ENCODE data around the gene PAQR8. TPM values are rescaled to one million over a fixed set of nuclear protein-coding genes. Genes with fewer than 3 reads are reported as not detected.

The PAQR8 gene
- total and polyA plus RNA-seq, 2 of the 13 experiments (the other 11 are each of a cell fraction or from before 2014, with no cell fraction given): 37.7 to 50.7 TPM

- FAIRE-seq (no peak), DNase-seq (ENCODE audit: low spot score) (peak; percentile 86), ATAC-seq (peak; percentile 83)
- no TSS peak for BruUV-seq (replicated peaks)
- no peaks in the 10 kb centered on the region for H3K27me3 ChIP-seq (ENCODE audit: control insufficient read depth in 1 of 2, insufficient read depth in 2 of 2, low read length in 2 of 2)
- H3K27ac ChIP-seq (ENCODE audit: extremely low read length, insufficient read depth, low read length): peak overlapping the region; percentile 84
- ChIA-PET CTCF (ENCODE audit: low intra/inter-chr PET ratio, low total read pairs) (interaction anchor here (1.0 to 1.1 kb wide), 2 partner anchors 10 to 275 kb away, joined by 3 to 4 read pairs; no protein-coding TSS in a partner anchor), POLR2A (interaction anchor here (0.8 to 2.8 kb wide), 17 partner anchors 9 to 605 kb away, joined by 3 to 23 read pairs (median 5); partner anchors contain the start of genes MCM3 and PAQR8)
- peak overlapping the region; percentile 73; the same call in 1 of the 2 replicates for H3K9ac ChIP-seq (ENCODE audit: insufficient read depth, low read depth, low read length)
- peaks cover 53% of the 10 kb centered on the region for H3K4me1 ChIP-seq (ENCODE audit: insufficient read depth, low read length)
- 2% methylated on average over 1 of the region's 1 CpG for WGBS (ENCODE audit: low lambda C conversion rate)
- H3K4me2 ChIP-seq (ENCODE audit: low read depth, low read length): peak overlapping the region; percentile 88
- in situ Hi-C loops (cut with HindIII; ENCODE audit: extremely low pct_ligation_motif_present, low pct_unique_long_range_greater_than_20kb): no loop called here
- intact Hi-C loops (cut with micrococcal nuclease; ENCODE audit: unreplicated experiment): loop anchor here (1.0 to 5.0 kb wide), 2 partner anchors 20 to 37 kb away; no protein-coding TSS in a partner anchor
- H3K36me3 ChIP-seq (replicated peaks in 1 of 2; ENCODE audit: control insufficient read depth in 1 of 2, insufficient read depth in 2 of 2, low read length in 2 of 2): no peaks in the 10 kb centered on the region; a peak in 2 of 5 replicates
- peaks cover 8% of the 10 kb centered on the region for H3K79me2 ChIP-seq (ENCODE audit: insufficient read depth, low read length)
- no peaks in the 10 kb centered on the region for H4K20me1 ChIP-seq (ENCODE audit: insufficient read depth, low read length)
- H2AFZ ChIP-seq (ENCODE audit: low read length): no peak overlapping the region
- peaks cover 5% of the 10 kb centered on the region for H3K9me3 ChIP-seq (ENCODE audit: low read length)
- no peak overlapping the region; a peak in 1 of 6 replicates for H3K4me3 ChIP-seq (replicated peaks in 1 of 3; ENCODE audit: insufficient read depth in 1 of 3, low read depth in 2 of 3, low read length in 3 of 3)
- TF ChIP-seq ZNF10 (CRISPR knock-in tag; IDR thresholded peaks at IDR 0.05; ENCODE audit: borderline replicate concordance, low read depth) (no peak), DBP (CRISPR knock-in tag; IDR thresholded peaks at IDR 0.05; ENCODE audit: not compliant biosample characterization) (no peak), ASH2L (IDR thresholded peaks at IDR 0.05; ENCODE audit: insufficient read length, low read depth, low read length) (peak; percentile 76), REST (IDR thresholded peaks at IDR 0.05; ENCODE audit: borderline replicate concordance in 1 of 2, low read depth in 1 of 2, low read length in 2 of 2) (no peak), HMGXB4 (CRISPR knock-in tag; IDR thresholded peaks at IDR 0.05; ENCODE audit: borderline replicate concordance in 1 of 2, low read depth in 1 of 2) (0 out of 4 replicates have a peak, but pooled peaks of 1 of the 2 experiments have one; percentile 39), ZSCAN22 (CRISPR knock-in tag; IDR thresholded peaks at IDR 0.05) (0 out of 2 replicates have a peak, but pooled peaks have one; percentile 31), ZNF275 (CRISPR knock-in tag; IDR thresholded peaks at IDR 0.05; ENCODE audit: borderline replicate concordance) (no peak), ZNF644 (CRISPR knock-in tag; IDR thresholded peaks at IDR 0.05; ENCODE audit: low read depth) (0 out of 2 replicates have a peak, but pooled peaks have one; percentile 5), ZNF557 (CRISPR knock-in tag; IDR thresholded peaks at IDR 0.05) (no peak), ZNF605 (CRISPR knock-in tag; IDR thresholded peaks at IDR 0.05) (no peak), NKX3-1 (CRISPR knock-in tag; IDR thresholded peaks at IDR 0.05) (no peak), HMG20A (CRISPR knock-in tag; IDR thresholded peaks at IDR 0.05; ENCODE audit: borderline replicate concordance) (peak; percentile 7; the same call in 1 of the 2 replicates)
- TF ChIP-seq, protein P1, sequence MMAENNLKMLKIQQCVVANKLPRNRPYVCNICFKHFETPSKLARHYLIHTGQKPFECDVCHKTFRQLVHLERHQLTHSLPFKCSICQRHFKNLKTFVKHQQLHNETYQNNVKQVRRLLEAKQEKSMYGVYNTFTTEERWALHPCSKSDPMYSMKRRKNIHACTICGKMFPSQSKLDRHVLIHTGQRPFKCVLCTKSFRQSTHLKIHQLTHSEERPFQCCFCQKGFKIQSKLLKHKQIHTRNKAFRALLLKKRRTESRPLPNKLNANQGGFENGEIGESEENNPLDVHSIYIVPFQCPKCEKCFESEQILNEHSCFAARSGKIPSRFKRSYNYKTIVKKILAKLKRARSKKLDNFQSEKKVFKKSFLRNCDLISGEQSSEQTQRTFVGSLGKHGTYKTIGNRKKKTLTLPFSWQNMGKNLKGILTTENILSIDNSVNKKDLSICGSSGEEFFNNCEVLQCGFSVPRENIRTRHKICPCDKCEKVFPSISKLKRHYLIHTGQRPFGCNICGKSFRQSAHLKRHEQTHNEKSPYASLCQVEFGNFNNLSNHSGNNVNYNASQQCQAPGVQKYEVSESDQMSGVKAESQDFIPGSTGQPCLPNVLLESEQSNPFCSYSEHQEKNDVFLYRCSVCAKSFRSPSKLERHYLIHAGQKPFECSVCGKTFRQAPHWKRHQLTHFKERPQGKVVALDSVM (CRISPR knock-in tag; IDR thresholded peaks at IDR 0.05): 0 out of 2 replicates have a peak, but pooled peaks have one; percentile 18
Observed at GRCh38 chr6:52389264-52389625, 27.3 kb downstream of the PAQR8 start.
